CD4-positive, alpha-beta T cell treated with Interleukin-12 subunit alpha and Interleukin-12 subunit beta, for 1 hour (primary cell): ENCODE data around the gene JDP2.

Source experiments
- DNase-seq: peaks from one replicate; pipeline ENCODE4 v3.0.0-alpha.2; 2020

JDP2 gene

GRCh38 chr14:75411214-75411540, 16.6 kb upstream of the JDP2 start:
- no peak for DNase-seq

- no peak for DNase-seq
These were observed 14.8 kb upstream of the JDP2 start for GRCh38 chr14:75413013-75413412.

- no peak for DNase-seq
These were observed 10.1 kb upstream of the JDP2 start for GRCh38 chr14:75417674-75418073.

- DNase-seq, result peak; percentile 15
These were observed 8.7 kb upstream of the JDP2 start for GRCh38 chr14:75418850-75419768.

GRCh38 chr14:75422169-75422568, 5.7 kb upstream of the JDP2 start:
- DNase-seq, result no peak

- DNase-seq, result no peak
These were observed 3.3 kb upstream of the JDP2 start for GRCh38 chr14:75424496-75424895.

- no peak for DNase-seq
These were observed 2.4 kb upstream of the JDP2 start for GRCh38 chr14:75425446-75425845.

GRCh38 chr14:75426332-75427125, 1.3 kb upstream of the JDP2 start:
- DNase-seq, result peak; percentile 1

GRCh38 chr14:75427126-75427481, 718 bp upstream of the JDP2 start:
- no peak for DNase-seq

- DNase-seq, result no peak
These were observed 645 bp downstream of the JDP2 start for GRCh38 chr14:75428230-75429104.

- no peak for DNase-seq
These were observed 1.7 kb downstream of the JDP2 start for GRCh38 chr14:75429562-75429961.

GRCh38 chr14:75430116-75430515, 2.3 kb downstream of the JDP2 start:
- no peak for DNase-seq

GRCh38 chr14:75430526-75430925, 2.7 kb downstream of the JDP2 start:
- no peak for DNase-seq

GRCh38 chr14:75430976-75431375, 3.2 kb downstream of the JDP2 start:
- no peak for DNase-seq

GRCh38 chr14:75431827-75432226, 4.0 kb downstream of the JDP2 start:
- DNase-seq, result no peak

- no peak for DNase-seq
These were observed 4.6 kb downstream of the JDP2 start for GRCh38 chr14:75432411-75432810.

- no peak for DNase-seq
These were observed 5.8 kb downstream of the JDP2 start for GRCh38 chr14:75433631-75434071.

GRCh38 chr14:75434138-75434889, 6.5 kb downstream of the JDP2 start:
- no peak for DNase-seq

GRCh38 chr14:75434890-75435248, 7.0 kb downstream of the JDP2 start:
- DNase-seq, result no peak

GRCh38 chr14:75435473-75435872, 7.7 kb downstream of the JDP2 start:
- DNase-seq, result no peak

GRCh38 chr14:75437201-75438143, 9.7 kb downstream of the JDP2 start:
- no peak for DNase-seq
